ENCODE measurements around the gene DNAJB6. TPM values are rescaled to one million over a fixed set of nuclear protein-coding genes. Genes with fewer than 3 reads are reported as not detected.

The DNAJB6 gene
- total RNA-seq, 1 donor from 2014 or later, result 74.3 TPM

DNA sequence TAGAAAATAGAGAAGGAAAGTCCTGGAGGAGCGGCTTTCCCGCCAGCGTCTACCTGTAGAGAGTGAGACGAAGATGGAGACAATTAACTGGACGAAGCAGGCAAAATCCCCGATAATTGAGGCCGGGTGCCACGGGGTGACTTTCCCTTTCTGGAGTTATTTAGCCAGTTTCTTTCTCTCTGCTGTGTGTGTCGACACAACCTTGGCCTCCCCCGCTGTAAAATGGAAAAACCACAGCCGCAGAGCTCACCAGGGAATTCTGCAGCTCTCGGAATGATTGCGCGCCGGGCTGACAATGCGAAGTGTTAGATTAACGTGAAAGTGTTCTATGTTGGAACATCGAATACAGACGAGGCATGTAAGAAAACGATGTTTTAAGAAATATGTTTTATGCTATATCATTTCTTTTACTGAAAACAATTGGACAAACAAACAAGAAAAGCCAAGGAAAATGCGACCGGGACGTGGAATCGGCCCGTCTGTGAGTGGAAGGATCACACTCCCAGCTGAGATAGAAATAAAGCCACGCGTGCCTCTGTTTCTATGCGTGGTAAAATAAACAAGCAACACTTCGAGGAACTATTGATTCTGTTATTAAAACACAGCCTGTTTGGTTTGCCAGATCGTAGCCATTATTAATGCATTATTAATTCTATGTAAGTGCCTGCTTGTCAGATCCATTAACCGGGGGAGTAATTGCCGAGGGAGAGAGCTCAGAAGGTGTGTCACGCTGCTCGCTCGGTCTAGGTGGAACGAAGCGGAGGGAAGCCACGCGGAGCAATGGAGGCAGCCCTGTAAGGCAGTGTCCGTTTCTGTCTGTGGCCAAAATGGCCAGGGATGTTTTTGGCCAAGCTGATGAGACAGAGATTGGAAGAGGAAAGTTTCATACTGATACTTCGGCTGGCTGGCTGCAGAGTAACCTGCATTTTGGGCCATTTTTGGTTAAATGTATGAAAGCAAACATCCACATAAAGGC lies 129.4 kb downstream of the DNAJB6 start:
- ATAC-seq (ENCODE audit: low read depth) (no peak), DNase-seq (no peak)
- H3K9me3 Mint-ChIP-seq, result no peaks in the 10 kb centered on the region
- H3K27me3 Mint-ChIP-seq, result peaks cover 11% of the 10 kb centered on the region
- H3K4me3 Mint-ChIP-seq, result no peak overlapping the region
- intact Hi-C loops (cut with micrococcal nuclease), result no loop called here
- no peaks in the 10 kb centered on the region for H3K36me3 Mint-ChIP-seq (ENCODE audit: low read depth)
- no peak for TF ChIP-seq CTCF (IDR thresholded peaks at IDR 0.05)
- no peak overlapping the region for H3K27ac Mint-ChIP-seq
- ChIA-PET CTCF (interaction anchor here (1.2 kb wide), 1 partner anchor 8 kb away, joined by 4 read pairs; no protein-coding TSS in a partner anchor), POLR2A (no interaction called here)
- no peaks in the 10 kb centered on the region for H3K4me1 Mint-ChIP-seq

GRCh38 chr7:157466867-157467261 lies 130.1 kb downstream of the DNAJB6 start:
- H3K27ac Mint-ChIP-seq, result no peak overlapping the region
- H3K27me3 Mint-ChIP-seq, result peaks cover 11% of the 10 kb centered on the region
- no peaks in the 10 kb centered on the region for H3K36me3 Mint-ChIP-seq (ENCODE audit: low read depth)
- H3K9me3 Mint-ChIP-seq, result no peaks in the 10 kb centered on the region
- CTCF ChIA-PET, result no interaction called here
- H3K4me1 Mint-ChIP-seq, result no peaks in the 10 kb centered on the region
- intact Hi-C loops (cut with micrococcal nuclease), result no loop called here
- ATAC-seq (ENCODE audit: low read depth) (no peak), DNase-seq (no peak)
- no peak for TF ChIP-seq CTCF (IDR thresholded peaks at IDR 0.05)
- H3K4me3 Mint-ChIP-seq, result no peak overlapping the region
- POLR2A ChIA-PET, result no interaction called here

Other genes starting within 250 kb of the DNAJB6 start
- gene UBE3C, start 198.1 kb upstream of the DNAJB6 start, total RNA-seq, result 52.8 and 65.3 TPM in 2 replicates